Astrocyte of the spinal cord (primary cell): Measurements from ENCODE around the gene GGT6.

Source experiments
- DNase-seq: peaks from one replicate; pipeline ENCODE4 v3.0.0; 2011; ENCODE audit warnings: low read depth, low spot score
- H3K4me3 ChIP-seq: 2 replicates; pipeline ENCODE4 v1.5.1; 2011; ENCODE audit warnings: low read depth, mild to moderate bottlenecking, low read length, moderate library complexity
- in situ Hi-C: cut with HindIII; loops from 2 replicates; pipeline ENCODE4 v1.10.0; 2017; ENCODE audit warnings: low sequenced_read_pairs
- TF ChIP-seq, protein P1 (sequence below): IDR thresholded peaks from 2 replicates; pipeline ENCODE4 v1.5.1; 2012; ENCODE audit warnings: low read depth, mild to moderate bottlenecking, low read length, inconsistent platforms

GGT6 gene

GRCh38 chr17:4523946-4524345, 36.4 kb downstream of the GGT6 start:
- TF ChIP-seq, protein P1, sequence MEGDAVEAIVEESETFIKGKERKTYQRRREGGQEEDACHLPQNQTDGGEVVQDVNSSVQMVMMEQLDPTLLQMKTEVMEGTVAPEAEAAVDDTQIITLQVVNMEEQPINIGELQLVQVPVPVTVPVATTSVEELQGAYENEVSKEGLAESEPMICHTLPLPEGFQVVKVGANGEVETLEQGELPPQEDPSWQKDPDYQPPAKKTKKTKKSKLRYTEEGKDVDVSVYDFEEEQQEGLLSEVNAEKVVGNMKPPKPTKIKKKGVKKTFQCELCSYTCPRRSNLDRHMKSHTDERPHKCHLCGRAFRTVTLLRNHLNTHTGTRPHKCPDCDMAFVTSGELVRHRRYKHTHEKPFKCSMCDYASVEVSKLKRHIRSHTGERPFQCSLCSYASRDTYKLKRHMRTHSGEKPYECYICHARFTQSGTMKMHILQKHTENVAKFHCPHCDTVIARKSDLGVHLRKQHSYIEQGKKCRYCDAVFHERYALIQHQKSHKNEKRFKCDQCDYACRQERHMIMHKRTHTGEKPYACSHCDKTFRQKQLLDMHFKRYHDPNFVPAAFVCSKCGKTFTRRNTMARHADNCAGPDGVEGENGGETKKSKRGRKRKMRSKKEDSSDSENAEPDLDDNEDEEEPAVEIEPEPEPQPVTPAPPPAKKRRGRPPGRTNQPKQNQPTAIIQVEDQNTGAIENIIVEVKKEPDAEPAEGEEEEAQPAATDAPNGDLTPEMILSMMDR: no peak
- in situ Hi-C loops: no loop called here
- DNase-seq: no peak
- no peak overlapping the region for H3K4me3 ChIP-seq

DNA sequence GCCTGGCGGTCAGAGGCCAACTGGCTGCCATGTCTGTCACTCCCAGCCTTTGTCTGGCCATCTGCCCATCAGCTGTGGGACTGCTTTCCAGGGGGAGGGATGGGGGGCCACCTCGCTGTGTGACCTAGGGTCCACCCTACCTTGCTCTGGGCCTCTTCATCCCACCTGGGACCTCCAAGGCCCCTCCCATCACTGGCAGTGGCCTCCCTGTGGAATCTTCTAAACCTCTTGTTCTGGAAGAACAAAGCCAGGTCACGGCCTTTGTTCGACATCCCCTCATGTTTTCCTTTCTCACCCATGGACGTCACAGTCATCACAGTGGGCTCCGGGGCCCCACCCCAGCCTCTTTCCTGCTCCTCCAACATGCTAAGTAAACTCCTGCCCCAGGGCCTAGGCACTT, 37.7 kb downstream of the GGT6 start:
- no peak for DNase-seq
- in situ Hi-C loops: no loop called here
- TF ChIP-seq, protein P1: no peak
- no peak overlapping the region for H3K4me3 ChIP-seq

- in situ Hi-C loops: no loop called here
- DNase-seq: no peak
- no peak overlapping the region for H3K4me3 ChIP-seq
- TF ChIP-seq, protein P1: no peak
These were observed 39.3 kb downstream of the GGT6 start for GRCh38 chr17:4520894-4521600.

DNA sequence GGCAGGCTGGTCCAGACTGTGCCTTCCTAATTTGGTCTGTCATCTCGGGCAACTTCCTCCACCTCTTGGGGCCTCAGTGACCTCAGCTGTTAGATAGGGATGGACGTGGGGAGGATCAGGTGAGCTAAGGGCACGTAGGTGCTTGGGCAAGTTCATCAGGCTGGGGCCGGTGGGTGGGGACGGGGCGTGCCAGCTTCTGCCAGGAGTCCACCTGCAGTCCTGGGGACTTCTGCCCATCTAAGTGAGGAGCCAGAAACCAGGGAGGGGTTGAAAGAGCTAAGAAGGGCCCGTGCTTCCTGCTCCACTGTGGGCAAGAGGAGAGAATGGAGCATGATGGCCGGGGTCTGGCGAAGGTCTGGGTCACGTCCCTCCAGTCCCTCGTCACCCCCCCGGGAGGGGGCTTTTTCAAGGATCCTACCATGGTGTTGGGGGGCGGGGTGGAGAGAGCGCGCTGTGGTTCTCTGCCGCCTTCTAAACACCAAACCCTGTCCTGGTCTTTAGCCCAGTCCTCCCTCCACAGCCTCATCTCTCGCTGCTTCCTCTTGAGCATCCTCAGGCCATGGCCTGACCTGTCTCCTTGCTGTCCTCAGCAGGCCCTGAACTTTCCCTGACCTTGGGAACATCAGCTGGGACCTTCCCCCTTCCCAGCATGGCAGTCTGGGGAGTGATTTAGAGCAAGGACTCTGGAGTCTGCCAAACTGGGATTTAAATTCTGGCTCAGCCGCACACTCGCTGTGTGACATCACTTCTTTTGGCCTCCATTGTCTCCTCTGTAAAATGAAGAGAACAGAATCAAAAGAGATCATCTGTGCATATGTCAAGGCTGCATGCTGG, 40.1 kb downstream of the GGT6 start:
- TF ChIP-seq, protein P1: no peak
- DNase-seq: no peak
- H3K4me3 ChIP-seq: no peak overlapping the region
- in situ Hi-C loops: no loop called here

DNA sequence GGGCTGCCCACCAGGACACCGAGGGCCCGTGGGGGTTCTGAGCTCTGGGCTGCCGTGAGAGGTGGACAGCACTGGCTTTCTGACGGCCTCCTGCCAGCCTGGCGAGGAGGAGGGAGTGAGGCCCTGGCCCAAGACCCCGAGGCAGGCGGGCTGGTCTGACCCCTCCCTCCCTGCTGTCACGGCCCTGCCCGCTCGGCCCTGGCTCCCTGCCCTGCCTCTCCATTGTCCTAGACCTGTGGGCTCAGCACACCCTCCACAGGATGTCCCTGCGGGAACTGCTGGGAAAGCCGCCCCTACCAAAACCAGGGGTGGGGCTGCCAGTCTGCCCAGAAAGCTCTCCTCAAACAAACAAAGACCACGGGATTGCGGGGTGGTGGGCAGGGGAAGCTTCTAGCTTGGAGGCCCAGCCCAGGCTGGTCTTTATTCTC, 41.0 kb downstream of the GGT6 start:
- no peak for DNase-seq
- in situ Hi-C loops: no loop called here
- H3K4me3 ChIP-seq: no peak overlapping the region
- TF ChIP-seq, protein P1: no peak

GRCh38 chr17:4518901-4519300, 41.5 kb downstream of the GGT6 start:
- in situ Hi-C loops: no loop called here
- TF ChIP-seq, protein P1: no peak
- no peak for DNase-seq
- no peak overlapping the region for H3K4me3 ChIP-seq
